Brain microvascular endothelial cell (primary cell): ENCODE data around the gene PYROXD2.

Experiments used
- DNase-seq: peaks from one replicate; pipeline ENCODE4 v3.0.0-alpha.2; 2020
- H3K27ac ChIP-seq: fragments of 250-450 bp; sonication (Bioruptor Pico); 2 replicates; pipeline ENCODE4 v1.5.1; 2020; ENCODE audit warnings: mild to moderate bottlenecking, moderate library complexity
- H3K27me3 ChIP-seq: fragments of 250-450 bp; sonication (Bioruptor Pico); replicated peaks from 2 replicates; pipeline ENCODE4 v1.5.1; 2020; ENCODE audit warnings: mild to moderate bottlenecking
- H3K36me3 ChIP-seq: fragments of 250-450 bp; sonication (Bioruptor Pico); replicated peaks from 2 replicates; pipeline ENCODE4 v1.5.1; 2020; ENCODE audit warnings: mild to moderate bottlenecking
- H3K4me3 ChIP-seq: 2 replicates; pipeline ENCODE4 v1.5.1; 2011; ENCODE audit warnings: low read depth, mild to moderate bottlenecking, control low read depth, low read length, moderate library complexity
- in situ Hi-C: cut with HindIII; loops from 2 replicates; pipeline ENCODE4 v1.10.0; 2017; ENCODE audit warnings: low sequenced_read_pairs, low pct_ligation_motif_present
- TF ChIP-seq, protein P1 (sequence below): IDR thresholded peaks from 2 replicates; pipeline ENCODE4 v1.5.1; 2011; ENCODE audit warnings: low read depth, mild to moderate bottlenecking, moderate library complexity, low read length, control low read depth, inconsistent platforms; ENCODE audit errors: missing control alignments

PYROXD2 gene

DNA sequence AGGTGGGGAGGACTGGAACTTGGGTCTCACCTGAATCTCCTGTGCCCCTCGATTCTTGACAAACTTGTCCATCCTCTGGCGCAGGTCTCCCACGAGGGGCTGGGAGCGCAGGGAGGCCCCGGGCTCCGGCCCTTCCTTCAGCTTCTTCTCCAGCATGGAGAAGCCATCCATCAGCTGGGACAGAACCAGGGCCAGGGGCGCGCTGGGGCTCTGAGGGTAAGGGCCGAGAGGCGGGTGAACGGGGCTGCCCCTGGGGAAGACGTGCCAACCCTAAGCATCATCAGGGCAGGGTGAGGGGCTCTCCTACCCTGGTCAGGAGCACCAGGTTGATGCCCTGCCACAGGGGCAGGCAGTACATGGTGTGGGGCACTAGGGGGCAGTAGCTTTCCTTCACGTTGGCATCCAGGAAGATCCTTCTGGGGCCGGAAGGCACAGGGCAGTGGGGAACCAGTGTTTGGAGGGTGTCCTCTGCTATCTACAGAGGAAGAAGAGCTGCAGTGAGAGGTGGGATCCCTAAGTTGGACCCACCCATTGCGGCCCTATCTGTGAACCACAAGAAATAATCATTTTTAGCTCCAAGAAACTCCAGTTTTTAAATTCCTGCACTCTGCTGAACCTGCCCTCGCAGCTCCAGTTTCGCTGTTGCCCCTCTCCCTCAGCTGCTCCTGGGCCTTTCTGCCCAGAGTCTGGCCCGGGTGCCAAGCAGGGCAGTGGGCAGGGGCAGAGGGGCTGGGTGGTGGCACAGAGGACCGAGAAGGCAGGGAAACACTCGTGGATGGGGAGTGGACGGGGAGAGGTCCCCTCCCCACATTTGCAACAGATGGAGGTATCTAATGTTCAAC is 10.8 kb upstream of the PYROXD2 start:
- H3K4me3 ChIP-seq = no peak overlapping the region
- peaks cover 9% of the 10 kb centered on the region for H3K36me3 ChIP-seq

GRCh38 chr10:98424295-98425254 is 9.6 kb upstream of the PYROXD2 start:
- in situ Hi-C loops = no loop called here
- DNase-seq = no peak

More for the DNA sequence above, 10.8 kb upstream of the PYROXD2 start:
- TF ChIP-seq, protein P1, sequence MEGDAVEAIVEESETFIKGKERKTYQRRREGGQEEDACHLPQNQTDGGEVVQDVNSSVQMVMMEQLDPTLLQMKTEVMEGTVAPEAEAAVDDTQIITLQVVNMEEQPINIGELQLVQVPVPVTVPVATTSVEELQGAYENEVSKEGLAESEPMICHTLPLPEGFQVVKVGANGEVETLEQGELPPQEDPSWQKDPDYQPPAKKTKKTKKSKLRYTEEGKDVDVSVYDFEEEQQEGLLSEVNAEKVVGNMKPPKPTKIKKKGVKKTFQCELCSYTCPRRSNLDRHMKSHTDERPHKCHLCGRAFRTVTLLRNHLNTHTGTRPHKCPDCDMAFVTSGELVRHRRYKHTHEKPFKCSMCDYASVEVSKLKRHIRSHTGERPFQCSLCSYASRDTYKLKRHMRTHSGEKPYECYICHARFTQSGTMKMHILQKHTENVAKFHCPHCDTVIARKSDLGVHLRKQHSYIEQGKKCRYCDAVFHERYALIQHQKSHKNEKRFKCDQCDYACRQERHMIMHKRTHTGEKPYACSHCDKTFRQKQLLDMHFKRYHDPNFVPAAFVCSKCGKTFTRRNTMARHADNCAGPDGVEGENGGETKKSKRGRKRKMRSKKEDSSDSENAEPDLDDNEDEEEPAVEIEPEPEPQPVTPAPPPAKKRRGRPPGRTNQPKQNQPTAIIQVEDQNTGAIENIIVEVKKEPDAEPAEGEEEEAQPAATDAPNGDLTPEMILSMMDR = peak; percentile 88
- DNase-seq = peak; percentile 26
- H3K27me3 ChIP-seq = no peaks in the 10 kb centered on the region
- H3K27ac ChIP-seq = no peak overlapping the region
- in situ Hi-C loops = no loop called here

DNA sequence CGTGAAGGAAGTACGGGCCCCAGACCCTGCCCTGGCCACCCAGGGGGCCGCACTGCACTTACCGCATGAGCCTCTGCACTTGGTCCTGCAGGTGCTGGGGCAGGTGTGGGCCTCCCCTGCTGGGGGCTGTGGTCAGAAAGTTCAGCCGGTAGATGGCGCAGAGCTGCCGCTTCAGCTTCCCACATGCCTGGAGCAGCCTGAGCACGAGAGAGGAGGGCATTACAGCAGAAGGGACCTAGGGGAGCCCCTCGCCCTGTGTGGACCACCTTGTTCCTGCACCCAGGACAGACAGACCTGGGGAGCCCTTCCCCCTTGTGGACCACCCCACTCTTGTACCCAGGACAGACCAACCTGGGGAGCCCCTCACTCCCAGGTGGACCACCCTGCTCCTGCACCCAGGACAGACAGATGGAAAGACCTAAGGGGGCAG is 8.7 kb upstream of the PYROXD2 start:
- DNase-seq = no peak
- Histone ChIP-seq H3K27me3 (no peaks in the 10 kb centered on the region), H3K27ac (no peak overlapping the region), H3K4me3 (no peak overlapping the region), H3K36me3 (no peaks in the 10 kb centered on the region)
- in situ Hi-C loops = no loop called here
- TF ChIP-seq, protein P1 = peak; percentile 40

More at GRCh38 chr10:98424295-98425254, 9.6 kb upstream of the PYROXD2 start:
- Histone ChIP-seq H3K36me3 (peaks cover 3% of the 10 kb centered on the region), H3K27ac (no peak overlapping the region), H3K4me3 (no peak overlapping the region), H3K27me3 (no peaks in the 10 kb centered on the region)
- TF ChIP-seq, protein P1 = no peak

- DNase-seq = no peak
- H3K27ac ChIP-seq = no peak overlapping the region
- in situ Hi-C loops = no loop called here
- no peaks in the 10 kb centered on the region for H3K36me3 ChIP-seq
- TF ChIP-seq, protein P1 = no peak
- H3K4me3 ChIP-seq = no peak overlapping the region
- H3K27me3 ChIP-seq = no peaks in the 10 kb centered on the region
These were observed 7.2 kb upstream of the PYROXD2 start for GRCh38 chr10:98422182-98422581.

- in situ Hi-C loops = no loop called here
- no peaks in the 10 kb centered on the region for H3K27me3 ChIP-seq
- no peak overlapping the region for H3K27ac ChIP-seq
- TF ChIP-seq, protein P1 = no peak
- H3K36me3 ChIP-seq = no peaks in the 10 kb centered on the region
- no peak for DNase-seq
- H3K4me3 ChIP-seq = no peak overlapping the region
These were observed 5.8 kb upstream of the PYROXD2 start for GRCh38 chr10:98420786-98421185.
